HG03378 (cell line): Measurements from ENCODE around the gene NKG7.
"Not testable (repeated sequence)": the region's sequence is repeated elsewhere in the genome, so short reads cannot be mapped to it uniquely, and the experiment has no call there.

ENCODE experiments used
- ATAC-seq: cut with Tn5 transposase; IDR thresholded peaks from one replicate; pipeline ENCODE4 v1.9.1; 2021; ENCODE audit warnings: mild to moderate bottlenecking, moderate library complexity; ENCODE audit not compliant: unreplicated experiment

Gene NKG7, protein sequence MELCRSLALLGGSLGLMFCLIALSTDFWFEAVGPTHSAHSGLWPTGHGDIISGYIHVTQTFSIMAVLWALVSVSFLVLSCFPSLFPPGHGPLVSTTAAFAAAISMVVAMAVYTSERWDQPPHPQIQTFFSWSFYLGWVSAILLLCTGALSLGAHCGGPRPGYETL

DNA sequence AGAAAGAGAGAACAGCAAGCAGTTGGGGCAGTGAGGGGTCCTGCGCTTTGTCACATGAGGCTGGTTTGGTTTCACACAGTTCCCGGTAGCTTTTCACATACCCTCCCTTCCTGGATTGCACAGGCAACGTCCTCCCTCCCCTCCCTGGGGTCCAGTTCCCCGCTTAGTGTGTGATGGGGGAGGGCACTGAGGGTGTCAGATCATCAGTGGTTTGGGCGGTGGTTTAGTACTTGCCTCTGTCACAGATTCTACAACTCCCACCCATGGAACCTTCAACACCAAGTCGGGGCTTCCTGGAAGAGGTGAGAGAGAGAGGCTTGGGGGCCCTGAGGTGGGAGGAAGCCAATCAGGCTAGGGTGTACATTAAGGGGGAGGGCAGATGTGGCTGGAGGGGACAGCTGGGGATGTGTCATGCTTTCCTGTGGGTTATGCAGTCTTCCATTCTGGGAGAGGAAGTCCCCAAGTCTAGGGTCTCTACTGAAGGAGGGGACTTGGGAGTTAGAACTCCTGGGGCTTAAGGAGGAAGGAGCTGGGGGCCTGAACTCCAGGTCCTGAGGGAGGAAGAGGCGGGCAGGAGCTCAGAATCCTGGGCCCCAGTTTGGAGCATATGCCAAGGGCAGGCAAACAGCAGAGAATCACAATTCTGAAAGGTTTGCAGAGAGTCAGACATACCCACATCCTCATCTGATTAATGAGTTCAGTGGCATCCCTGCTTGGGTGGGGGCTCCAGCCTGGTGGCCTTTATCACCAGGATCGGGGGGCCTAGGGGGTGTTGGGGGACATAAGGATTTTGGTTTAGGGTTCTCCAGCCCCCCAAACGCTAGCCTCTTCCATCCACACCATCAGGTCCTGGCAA is at the start of gene NKG7:
NKG7 (minus strand) TSS at position 6 of the 856 bp plus-strand sequence. CDS start 119 bp downstream, outside the sequence.
- no peak for ATAC-seq

DNA sequence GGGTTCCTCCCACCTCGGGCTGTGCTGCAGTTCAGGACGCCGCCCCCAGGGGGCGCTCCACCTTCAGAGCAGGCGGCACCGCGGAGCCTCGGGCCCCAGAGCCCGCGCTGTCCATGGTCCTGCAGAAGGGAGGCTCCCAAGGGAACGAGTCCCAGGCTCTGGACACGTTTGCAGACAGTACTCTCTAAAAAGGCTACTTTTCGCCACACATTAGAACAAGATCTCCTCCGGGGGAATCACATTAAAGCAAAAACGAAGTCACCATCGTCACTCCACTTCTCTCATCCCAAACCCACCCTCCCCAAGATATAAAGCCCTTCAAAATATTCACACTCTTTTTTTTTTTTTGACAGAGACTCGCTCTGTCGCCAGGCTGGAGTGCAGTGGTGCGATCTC is 49.6 kb upstream of the NKG7 start:
- no peak for ATAC-seq

DNA sequence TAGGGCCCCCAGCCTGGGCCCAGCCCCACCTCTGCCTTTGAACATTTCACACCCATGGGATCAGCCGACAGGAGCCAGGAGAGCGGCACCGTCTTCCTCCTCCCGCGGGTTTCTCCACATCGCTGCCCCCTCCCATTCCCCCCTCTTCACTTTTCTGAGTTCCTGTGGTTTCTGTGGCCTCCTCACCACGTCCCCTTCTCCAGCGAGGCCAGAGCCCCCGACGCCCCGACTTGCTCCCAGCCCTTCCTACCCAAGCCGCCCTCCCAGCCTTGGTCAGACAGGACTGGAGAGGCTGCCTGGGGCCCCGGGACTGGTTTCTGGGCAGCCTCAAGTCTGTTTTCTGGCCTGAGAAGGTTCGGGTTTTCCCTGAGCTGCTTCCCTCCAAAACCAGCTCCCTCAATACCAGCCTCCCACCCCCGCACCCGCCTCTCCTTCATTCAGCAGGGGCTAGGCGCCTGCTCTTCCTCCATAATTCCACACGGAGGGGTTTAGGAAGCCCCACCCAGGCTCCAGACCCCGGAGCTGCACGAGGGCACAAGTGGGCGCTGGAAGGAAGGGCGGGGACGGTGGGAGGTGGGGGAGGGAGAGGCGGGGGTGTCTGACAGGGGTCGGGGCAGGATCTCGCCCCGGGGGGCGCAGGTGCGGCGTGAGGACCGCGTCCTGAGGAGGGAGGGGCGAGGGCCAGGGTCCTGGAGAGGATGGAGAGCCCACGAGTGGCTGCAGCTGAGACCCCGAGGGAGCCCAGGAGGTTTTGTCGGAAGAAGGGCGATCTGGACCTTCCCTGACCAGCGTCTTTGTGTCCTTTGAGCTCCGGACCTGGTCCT is 49.0 kb upstream of the NKG7 start:
- no peak for ATAC-seq

DNA sequence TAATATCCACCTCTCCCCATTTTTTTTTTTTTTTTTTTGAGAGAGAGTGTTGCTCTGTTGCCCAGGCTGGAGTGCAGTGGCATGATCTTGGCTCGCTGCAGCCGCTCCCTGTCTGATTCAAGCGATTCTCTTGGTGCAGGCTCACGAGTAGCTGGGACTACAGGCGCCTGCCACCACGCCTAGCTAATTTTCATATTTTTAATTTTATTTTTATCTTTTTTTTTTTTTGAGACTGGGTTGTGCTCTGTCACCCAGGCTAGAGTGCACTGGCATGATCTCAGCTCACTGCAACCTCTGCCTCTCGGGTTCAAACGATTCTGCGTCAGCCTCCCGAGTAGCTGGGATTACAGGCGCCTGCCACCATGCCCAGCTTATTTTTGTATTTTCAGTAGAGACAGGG is 48.1 kb upstream of the NKG7 start:
- ATAC-seq: not testable (repeated sequence)

DNA sequence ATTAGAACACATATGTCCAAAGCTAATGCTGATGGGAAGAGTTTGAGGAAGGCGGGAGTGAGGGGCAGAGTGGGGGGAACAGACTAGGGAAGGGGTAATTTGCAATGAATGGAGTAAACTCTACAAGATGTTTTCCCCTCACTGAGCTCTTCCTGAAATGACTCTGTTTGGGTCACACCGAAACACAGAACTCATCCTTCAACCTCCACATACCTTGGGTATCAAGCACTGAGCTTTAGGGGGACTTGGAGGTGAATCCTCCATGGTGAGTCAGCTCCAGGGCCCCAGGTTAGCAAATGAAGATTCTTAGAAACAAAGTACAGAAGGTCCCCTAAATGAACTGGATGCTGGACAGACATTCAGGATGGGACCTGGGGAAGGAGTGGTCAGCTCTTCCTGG is 46.3 kb upstream of the NKG7 start:
- ATAC-seq: no peak

DNA sequence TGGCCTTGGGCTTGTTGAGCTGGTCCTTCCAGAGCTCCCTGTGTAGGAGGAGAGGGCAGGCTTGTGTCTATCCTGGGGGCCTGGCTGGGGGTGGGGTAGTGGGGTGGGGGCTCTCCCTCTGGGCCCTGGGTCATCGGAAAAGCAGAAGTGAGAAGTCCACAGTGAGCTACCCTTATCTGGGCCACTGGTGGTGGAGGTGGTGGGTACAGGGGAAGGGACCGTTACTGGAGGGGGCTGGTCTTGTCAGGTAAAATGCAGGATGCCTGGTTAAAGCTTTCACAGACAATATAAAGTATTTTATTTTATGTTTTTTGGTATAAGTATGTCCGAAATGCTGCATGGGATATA is 45.3 kb upstream of the NKG7 start:
- no peak for ATAC-seq

DNA sequence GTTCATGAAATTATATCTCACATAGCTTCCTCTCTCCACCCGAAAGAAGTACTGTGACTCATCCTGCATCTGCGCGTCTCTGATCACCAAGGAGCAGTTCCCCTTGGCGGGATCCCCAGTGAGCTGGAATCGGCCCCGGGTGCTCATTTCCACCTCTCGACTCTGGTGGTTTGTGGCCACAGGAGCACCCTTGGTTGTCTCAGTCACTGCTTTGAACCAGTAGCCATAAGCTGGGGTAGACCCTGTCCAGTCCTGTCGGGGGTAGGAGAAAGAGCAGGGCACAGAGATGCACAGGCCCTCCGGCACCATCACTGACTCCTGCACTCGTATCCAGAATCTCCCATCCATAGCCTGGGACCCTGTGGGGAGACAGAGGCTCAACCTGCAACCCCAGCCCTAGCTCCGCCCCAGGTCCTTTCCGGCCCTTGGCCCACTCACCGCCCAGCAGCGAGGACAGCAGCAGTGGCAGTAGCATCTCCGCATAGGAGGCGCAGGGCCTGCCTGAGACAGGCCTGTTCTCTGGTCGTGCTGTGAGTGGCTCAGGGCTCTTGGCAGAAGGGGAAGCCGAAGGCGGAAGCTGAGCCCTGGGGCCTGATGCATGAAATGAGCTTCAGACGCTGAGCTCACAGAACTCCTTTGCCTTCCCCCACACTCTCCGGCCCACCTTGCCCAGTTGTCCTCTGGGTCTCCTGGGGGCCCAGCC is 44.8 kb upstream of the NKG7 start, which contains the start of gene SIGLEC10:
SIGLEC10 (minus strand) TSS at position 536 of the 703 bp plus-strand sequence; CDS start at position 475, 61 bp downstream.
- no peak for ATAC-seq

DNA sequence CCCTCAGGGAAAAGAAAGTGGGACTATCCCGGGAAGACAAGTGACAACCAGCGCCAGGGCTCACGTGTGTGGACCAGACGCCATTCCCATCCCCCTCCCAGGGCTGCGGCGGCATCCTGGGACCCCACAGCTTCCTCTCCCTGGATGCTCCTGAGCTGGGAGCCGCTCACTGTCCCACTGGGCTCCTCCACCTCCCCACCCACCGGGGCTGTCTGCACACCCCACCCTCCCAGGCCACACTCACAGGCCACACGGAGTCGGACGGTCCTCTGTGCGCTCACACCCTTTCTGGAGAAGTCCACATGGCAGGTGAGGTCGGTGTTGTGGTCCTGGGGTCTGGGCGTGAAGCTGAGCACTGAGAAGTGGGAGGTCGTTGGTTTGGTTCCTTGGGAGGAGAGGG is 44.0 kb upstream of the NKG7 start:
- ATAC-seq: not testable (repeated sequence)

DNA sequence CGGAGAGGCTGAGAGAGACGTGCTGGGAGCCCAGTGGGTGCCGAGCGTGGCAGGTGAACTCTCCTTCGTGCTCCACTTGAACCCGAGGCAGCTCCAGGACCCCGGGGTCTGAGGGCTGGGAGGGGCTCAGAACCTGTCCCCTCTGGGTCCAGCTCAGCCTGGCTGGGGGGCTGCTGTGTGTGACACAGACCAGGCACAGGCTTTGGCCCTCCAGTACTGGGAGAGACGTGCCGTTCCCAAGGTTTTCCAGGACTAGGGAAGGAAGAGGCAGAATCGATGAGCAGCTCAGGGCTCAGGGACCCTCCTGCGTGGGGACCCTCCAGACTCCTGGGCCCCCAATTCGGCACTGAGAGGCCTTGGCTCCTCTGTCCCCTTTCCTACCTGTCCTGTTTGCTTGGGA is 42.7 kb upstream of the NKG7 start:
- no peak for ATAC-seq

DNA sequence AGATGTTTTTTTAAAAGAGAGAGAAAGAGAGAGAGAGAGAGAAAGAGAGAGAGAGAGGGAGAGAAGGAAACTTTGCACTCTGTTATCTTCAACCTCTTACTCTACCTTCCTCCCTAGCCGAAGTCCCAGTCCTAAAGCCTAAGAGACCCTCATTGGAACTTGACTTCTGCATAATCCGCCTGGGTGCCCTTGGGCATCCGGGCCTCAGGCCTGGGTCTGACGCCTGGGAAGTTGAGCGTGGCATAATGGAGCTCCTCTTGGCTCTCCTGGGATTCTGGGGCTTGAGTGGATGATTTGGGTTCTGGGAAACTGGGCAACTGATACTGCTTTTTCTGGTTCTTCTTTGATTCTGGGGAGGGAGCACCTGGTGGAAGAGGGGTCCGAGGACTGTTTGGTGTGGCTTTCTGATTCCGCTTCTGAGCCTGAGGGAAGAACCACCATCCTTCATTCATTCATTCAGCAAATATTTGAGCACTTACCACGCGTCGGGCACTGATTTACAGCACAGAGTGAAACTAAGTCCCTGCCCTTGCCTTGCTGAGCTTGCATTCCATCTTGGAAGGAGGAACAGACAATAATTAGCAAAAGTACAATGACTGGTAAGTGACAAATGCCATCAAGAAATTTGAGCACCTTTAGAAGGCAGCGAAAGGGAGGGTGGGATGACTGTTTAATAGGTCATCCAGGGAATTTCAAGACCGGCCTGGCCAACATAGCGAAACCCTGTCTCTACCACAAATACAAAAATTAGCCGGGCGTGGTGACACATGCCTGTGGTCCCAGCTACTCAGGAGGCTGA is 38.7 kb upstream of the NKG7 start:
- ATAC-seq: no peak

DNA sequence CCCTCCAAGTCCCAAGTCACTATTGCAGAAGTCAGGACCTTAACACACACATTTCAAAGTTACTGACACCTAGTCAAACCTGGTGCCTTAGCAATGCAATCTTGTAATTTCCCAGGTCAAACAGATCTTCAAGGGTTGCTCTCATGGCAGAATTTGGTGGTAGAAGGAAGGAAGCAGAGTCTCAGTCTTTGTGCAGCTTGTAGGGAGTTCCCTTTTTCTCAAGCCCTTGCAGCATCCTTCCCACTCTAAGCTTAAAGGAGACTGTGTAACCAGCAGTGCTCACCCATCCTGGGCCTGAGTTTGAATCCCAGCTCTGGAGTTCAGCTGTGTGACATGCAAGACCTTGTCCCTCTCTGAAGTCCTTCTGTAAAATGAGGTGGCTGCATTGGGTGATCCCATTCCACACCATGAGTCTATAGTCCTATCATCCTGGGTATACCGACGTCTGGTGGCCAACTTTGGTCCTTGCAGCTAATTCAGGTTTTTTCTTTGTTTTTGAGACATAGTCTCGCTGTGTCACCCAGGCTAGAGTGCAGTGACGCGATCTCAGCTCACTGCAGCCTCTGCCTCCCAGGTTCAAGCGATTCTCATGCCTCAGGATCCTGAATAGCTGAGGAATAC is 35.2 kb upstream of the NKG7 start:
- ATAC-seq: no peak

DNA sequence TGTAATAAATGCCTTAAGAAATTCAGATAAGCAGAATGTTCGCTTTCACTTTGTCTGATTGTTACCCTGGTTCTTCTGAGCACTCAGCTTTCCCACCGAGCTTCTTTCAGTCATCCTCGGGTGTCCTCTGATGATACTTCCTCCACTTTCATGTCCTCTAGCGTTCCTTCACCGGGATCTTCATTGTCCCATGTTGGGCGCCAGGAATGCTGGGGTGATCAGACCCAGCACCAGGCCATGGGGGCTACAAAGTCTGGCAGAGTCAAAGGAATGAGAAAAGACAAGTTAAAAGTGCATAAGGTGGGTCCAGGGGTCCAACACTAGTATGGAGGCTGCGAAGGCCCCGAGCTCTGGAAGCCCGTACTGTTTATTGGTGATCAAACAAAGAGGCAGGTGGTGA is 29.7 kb upstream of the NKG7 start:
- no peak for ATAC-seq

DNA sequence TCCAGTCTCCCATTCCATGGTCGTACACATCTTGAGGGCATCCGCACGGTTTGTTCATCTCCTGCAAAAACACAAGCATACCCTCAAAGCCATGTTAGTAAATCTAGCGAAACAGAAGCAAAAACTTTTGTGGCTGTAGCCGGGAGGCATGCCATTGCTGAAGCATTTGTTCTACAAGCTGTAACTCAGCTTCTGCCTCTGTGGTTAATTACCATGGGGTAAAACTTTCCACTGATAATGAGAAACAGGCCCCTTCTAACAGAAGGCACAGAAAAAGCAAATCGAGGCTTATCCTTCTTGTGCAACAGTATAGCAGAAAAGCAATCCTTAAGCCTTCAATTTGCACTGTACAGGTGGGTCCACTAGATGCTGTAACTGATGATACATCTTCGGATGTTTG is 27.5 kb upstream of the NKG7 start:
- not testable (repeated sequence) for ATAC-seq

DNA sequence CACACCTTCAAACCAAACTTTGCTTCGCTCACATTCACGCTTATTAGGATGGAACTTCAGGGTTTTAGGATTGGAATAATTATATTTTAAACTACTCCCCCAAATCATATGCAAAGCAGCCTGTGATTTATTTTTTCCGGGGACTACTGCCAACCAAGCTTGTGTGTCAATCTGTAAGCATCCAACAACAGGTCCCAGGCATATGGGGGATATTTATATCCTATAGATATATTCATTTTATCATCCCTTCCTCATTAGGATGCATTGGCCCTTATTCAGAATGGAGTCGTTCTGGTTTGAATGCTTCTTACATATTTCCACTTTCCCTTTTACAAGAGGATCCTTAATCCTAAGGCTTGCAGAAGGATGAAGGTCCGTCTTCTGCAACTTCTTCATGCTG is 26.8 kb upstream of the NKG7 start:
- ATAC-seq: no peak

DNA sequence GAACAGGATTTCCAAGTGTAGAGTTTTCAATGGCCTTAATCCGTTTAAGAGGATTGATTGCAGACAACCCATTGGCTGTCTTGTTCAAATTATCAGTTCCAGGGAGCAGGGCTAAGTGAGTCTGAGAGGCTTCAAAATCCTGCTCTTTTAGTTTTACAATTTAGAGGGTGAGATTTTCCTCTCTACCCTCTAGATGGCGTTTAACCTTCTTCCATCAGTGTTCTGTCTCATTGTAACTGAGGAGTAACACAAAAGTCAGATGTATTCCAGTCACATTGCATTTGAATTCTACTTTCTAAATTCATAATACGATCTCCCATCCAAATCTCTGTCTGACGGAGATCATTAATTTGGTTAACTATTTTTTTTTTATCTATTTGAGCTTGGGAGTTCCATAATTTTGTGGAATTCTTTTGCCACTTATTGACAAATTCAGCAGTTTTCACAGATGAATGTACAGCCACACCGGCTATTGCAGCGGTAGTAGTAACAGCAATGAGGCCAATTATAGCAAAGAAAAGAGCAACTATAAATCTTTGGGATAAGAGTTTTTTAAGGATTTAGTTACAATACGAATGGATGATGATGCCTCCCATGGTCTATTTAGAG is 25.7 kb upstream of the NKG7 start:
- ATAC-seq: no peak

DNA sequence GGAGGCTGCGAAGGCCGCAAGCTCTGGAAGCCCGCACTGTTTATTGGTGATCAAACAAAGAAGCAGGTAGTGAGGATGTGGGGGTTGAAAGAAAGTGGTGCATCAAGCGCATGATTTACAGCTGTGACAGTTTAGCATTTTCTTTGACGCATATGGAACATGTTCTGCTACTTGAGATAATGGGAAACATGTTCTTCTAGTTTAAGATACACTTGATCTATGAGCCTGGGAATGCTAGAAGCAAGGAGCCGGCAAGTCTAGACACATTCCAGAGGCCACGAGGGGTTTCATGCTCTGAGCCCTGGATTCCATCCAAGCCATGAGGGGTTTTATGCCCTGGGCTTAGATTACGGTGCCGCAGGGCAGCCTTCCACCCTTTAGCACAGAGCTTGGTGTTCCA is 25.0 kb upstream of the NKG7 start:
- not testable (repeated sequence) for ATAC-seq

DNA sequence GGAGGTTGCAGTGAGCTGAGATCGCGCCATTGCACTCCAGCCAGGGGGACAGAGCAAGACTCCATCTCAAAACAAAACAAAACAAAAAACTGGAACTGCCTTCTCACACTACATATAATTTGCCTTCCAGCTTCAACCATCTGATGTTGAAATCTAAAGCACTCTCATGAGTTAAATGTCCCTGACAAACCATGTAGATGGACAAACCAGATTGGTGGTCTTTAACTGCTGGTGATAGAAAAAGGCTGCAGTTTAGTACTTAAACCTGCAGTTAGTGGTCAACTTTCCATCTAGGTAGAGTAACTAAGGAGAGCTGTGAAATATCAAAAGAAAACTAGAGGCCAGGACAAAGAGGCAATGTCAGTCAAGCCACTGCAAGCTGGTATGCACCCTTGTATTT is 23.7 kb upstream of the NKG7 start:
- ATAC-seq: no peak

DNA sequence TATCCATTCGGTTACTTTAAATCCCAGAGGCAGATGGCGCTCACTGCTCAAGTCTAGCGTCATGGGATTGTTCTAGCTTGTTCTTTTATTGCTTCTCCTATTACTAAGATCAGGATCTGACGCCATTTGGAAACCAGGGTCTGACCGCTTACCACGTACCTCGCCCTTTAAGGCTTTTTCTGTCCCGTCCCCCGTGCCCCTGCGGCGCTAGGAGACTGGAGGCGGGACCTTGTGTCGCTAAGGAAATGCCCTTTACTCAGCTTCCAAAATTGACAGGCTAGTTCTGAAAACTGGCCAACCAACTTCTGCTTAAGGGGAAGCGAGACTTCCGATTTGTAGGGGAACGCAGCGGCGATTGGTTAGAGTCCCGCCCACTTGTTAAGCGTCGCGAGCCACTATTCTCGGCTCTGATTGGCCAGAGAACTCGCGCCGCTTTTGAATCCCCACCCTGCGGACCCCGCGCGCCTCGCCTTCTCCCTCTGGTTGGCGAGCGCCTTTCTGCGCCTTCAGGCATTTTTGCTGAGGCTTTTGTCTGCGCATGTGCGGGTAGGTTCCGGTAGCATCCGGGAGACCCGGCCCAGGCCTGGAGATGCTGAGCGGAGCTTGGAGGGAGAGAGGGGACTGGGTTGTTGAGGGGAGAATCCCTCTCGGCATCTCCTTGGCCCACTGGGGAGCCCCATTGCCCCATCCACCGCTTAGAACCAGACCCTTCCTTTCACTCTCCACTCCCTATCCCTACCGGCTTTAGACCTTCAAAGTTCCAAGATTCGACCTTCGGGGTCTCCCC is 21.8 kb upstream of the NKG7 start:
- ATAC-seq: peak; percentile 83

DNA sequence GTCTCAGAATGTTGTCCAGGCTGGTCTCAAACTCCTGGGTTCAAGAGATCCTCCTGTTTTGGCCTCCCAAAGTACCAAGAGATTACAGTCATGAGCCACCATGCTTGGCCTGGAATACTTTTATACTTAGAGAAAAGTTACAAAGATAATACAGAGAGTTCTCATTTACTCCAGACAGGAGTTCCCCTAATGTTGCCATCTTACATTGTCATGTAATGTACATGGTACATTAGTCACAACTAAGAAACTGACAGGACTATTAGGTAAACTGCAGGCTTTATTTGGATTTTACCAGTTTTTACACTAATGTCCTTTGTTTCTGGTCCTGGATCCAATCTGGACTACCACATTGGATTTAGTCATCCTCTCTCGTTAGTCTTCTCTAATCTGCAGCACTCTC is 20.2 kb upstream of the NKG7 start:
- ATAC-seq: no peak
